GM12878 (cell line): ENCODE results near the gene GCK. TPM values are rescaled to one million over a fixed set of nuclear protein-coding genes. Genes with fewer than 3 reads are reported as not detected.

Experiments used
- ATAC-seq: fragments of 200-7000 bp; cut with Tn5 transposase; 3 replicates; pipeline ENCODE4 v1.9.1; 2020; ENCODE audit warnings: mild to moderate bottlenecking, moderate library complexity
- BruUV-seq: library from RNA; stranded (reverse); fragments of 400-500 nt; replicated peaks from 2 replicates; lab custom pipeline; 2021; lab: Mats Ljungman, UMichigan
- CTCF ChIA-PET: fragments of 300-600 bp; sonication (Branson Sonifier 250); formaldehyde crosslinking; extraction: SDS; loops from one replicate; lab custom pipeline; 2021; ENCODE audit warnings: inconsistent platforms; lab: Yijun Ruan, JAX
- POLR2A ChIA-PET: fragments of 350-600 bp; formaldehyde crosslinking; extraction: SDS; loops from one replicate; lab custom pipeline; 2021; ENCODE audit warnings: inconsistent platforms; lab: Charles Lee
- RAD21 ChIA-PET: fragments of 300-600 bp; sonication (Branson Sonifier 250); formaldehyde crosslinking; loops from one replicate; lab custom pipeline; 2023; ENCODE audit warnings: antibody characterized with exemption; ENCODE audit not compliant: unreplicated experiment; lab: Charles Lee
- SMC1A ChIA-PET: fragments of 300-600 bp; sonication (Branson Sonifier 250); formaldehyde crosslinking; loops from one replicate; lab custom pipeline; 2023; ENCODE audit not compliant: unreplicated experiment, uncharacterized antibody; lab: Charles Lee
- DNase-seq: peaks from one replicate; pipeline ENCODE4 v3.0.0-alpha.2; 2011; ENCODE audit warnings: low read depth, low spot score
- FAIRE-seq: peaks from 3 replicates; lab custom pipeline; 2011; peaks lifted over from hg19 to GRCh38; lab: Jason Lieb, UNC
- H2AFZ ChIP-seq: 2 replicates; pipeline ENCODE4 v1.6.0; 2011; ENCODE audit warnings: low read depth, low read length, control low read depth; ENCODE audit not compliant: control insufficient read depth
- H3K27ac ChIP-seq: 2 replicates; pipeline ENCODE4 v1.5.1; 2011; ENCODE audit warnings: control low read depth; ENCODE audit not compliant: control insufficient read depth, insufficient read depth
- H3K27me3 ChIP-seq, 2 experiments: replicated peaks in 1 of 2; 2 replicates each; pipeline versions ENCODE4 v1.6.0 to v1.6.1; 2011; ENCODE audit warnings: low read length in 1 of 2; ENCODE audit not compliant: control insufficient read depth in 2 of 2, insufficient read depth in 2 of 2
- H3K36me3 ChIP-seq, 2 experiments: 2 replicates each; pipeline ENCODE4 v1.5.1; 2011; ENCODE audit warnings: low read length in 1 of 2; ENCODE audit not compliant: control insufficient read depth in 2 of 2, insufficient read depth in 2 of 2
- H3K4me1 ChIP-seq: 2 replicates; pipeline ENCODE4 v1.6.1; 2011; ENCODE audit warnings: mild to moderate bottlenecking, low read length, moderate library complexity, mixed read lengths; ENCODE audit not compliant: control insufficient read depth, insufficient read depth
- H3K4me2 ChIP-seq: 2 replicates; pipeline ENCODE4 v1.6.0; 2011; ENCODE audit warnings: control low read depth; ENCODE audit not compliant: control insufficient read depth, insufficient read depth
- H3K4me3 ChIP-seq: fragments of 200-600 bp; sonication (generic); 2 replicates; pipeline ENCODE4 v1.5.1; 2016
- H3K79me2 ChIP-seq: 2 replicates; pipeline ENCODE4 v1.6.0; 2011; ENCODE audit warnings: low read length; ENCODE audit not compliant: control insufficient read depth, insufficient read depth
- H3K9ac ChIP-seq: 2 replicates; pipeline ENCODE4 v1.8.0; 2011; ENCODE audit warnings: low read length, control low read depth, mixed read lengths; ENCODE audit not compliant: control insufficient read depth, insufficient read depth
- H3K9me3 ChIP-seq: replicated peaks from 3 replicates; pipeline ENCODE4 v1.5.1; 2011; ENCODE audit warnings: mild to moderate bottlenecking, low read length; ENCODE audit not compliant: control insufficient read depth, insufficient read depth
- H4K20me1 ChIP-seq: 2 replicates; pipeline ENCODE4 v1.6.0; 2011; ENCODE audit not compliant: control insufficient read depth, insufficient read depth
- FOXM1 ChIP-seq: IDR thresholded peaks from 2 replicates; pipeline ENCODE4 v1.6.1; 2012; ENCODE audit warnings: low read depth, mild to moderate bottlenecking, inconsistent platforms, low read length, moderate library complexity
- MXI1 ChIP-seq: fragments of 150-350 bp; IDR thresholded peaks from 2 replicates; pipeline ENCODE4 v1.6.1; 2011; ENCODE audit warnings: low read depth, mild to moderate bottlenecking, inconsistent platforms, low read length, improper control_type of control experiment
- PAX5 ChIP-seq: IDR thresholded peaks from 2 replicates; pipeline ENCODE4 v1.6.1; 2011; ENCODE audit warnings: low read depth, low read length, borderline replicate concordance
- RCOR1 ChIP-seq: conservative IDR thresholded peaks from 2 replicates; pipeline ENCODE4 v1.6.1; 2012; ENCODE audit warnings: low read depth, low read length, improper control_type of control experiment
- ZSCAN29 ChIP-seq: fragments of 450-650 bp; IDR thresholded peaks from 2 replicates; pipeline ENCODE4 v1.6.1; 2017; ENCODE audit warnings: mild to moderate bottlenecking, moderate library complexity
- WGBS: methylation state at CpG from one replicate; pipeline ENCODE4 v1.1.6; 2016; ENCODE audit warnings: low lambda C conversion rate; ENCODE audit not compliant: insufficient replicate concordance, insufficient coverage; ENCODE audit errors: missing lambda C conversion rate; 5-methylcytosine and 5-hydroxymethylcytosine counted together
- in situ Hi-C: fragments of 300-500 bp; cut with MboI; formaldehyde crosslinking; loops from 9 replicates; pipeline ENCODE4 v1.14.3; 2018; ENCODE audit warnings: mixed read lengths
- intact Hi-C: fragments of 100-400 bp; cut with micrococcal nuclease; formaldehyde crosslinking; loops from one replicate; pipeline ENCODE4 v1.14.2; 2022; ENCODE audit not compliant: unreplicated experiment
- polyA plus RNA-seq, 11 experiments: library from polyadenylated mRNA; depleted of rRNA in 4 of 11; unstranded in 6 of 11; stranded (reverse) in 5 of 11; fragments of >200 nt; fragmentation: Nextera tagmentation in 4 of 11; fragmentation: Illumina TruSeq in 1 of 11; extraction: Ambion mirVana in 4 of 11; extraction: Trizol in 1 of 11; gene quantifications; 1 replicate in 1 of 11; 2 replicates in 10 of 11; pipeline versions ENCODE4 v1.2.1 to v1.2.3, GENCODE V29; 2011 to 2016; ENCODE audit warnings: inconsistent platforms in 2 of 11, missing spikeins in 2 of 11, low read depth in 1 of 11
- total RNA-seq, 4 experiments: library from RNA; depleted of rRNA in 3 of 4; stranded (reverse); fragments of >200 nt in 3 of 4; fragmentation: Illumina TruSeq in 1 of 4; extraction: Trizol in 1 of 4; gene quantifications; 2 replicates each; pipeline versions ENCODE4 v1.2.1 to v1.2.3, GENCODE V29; 2013 to 2021
- TF ChIP-seq, protein P1 (sequence below): fragments of 450-650 bp; conservative IDR thresholded peaks from 2 replicates; pipeline ENCODE4 v1.6.1; 2017; ENCODE audit warnings: mild to moderate bottlenecking, moderate library complexity
- TF ChIP-seq, protein P2 (sequence below): fragments of 450-650 bp; IDR thresholded peaks from 2 replicates; pipeline ENCODE4 v1.6.1; 2017; ENCODE audit warnings: low read depth, mild to moderate bottlenecking, moderate library complexity

The GCK gene
- total and polyA plus RNA-seq, 10 of the 15 experiments (the other 5 are each of a cell fraction or from before 2014, with no cell fraction given), result 0.06 to 0.16 TPM; not detected in 8

DNA sequence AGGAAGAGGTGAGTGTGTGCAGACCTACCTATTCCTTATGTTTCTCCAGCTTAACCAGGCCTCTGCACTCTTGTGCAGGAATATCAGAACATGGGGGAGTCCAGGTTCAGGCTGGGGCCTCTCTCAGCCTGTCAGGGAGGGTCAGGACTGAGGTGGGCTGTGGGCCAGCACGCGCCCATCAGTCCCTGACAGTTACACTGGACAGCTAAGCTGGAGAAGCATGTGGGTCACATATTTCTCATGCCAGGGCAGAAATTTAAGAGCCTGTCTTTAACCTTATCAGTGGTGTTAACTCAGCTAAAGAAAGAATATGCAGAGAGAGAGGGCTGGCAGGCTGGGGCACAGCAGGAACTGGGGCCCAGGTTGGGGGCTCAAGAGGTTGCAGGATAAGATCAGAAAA, 57.2 kb downstream of the GCK start:
- 89% methylated on average over 2 of the region's 2 CpGs for WGBS
- ATAC-seq, result no peak
- H3K27ac ChIP-seq, result no peak overlapping the region
- no peaks in the 10 kb centered on the region for H3K4me1 ChIP-seq
- FAIRE-seq, result no peak
- no peaks in the 10 kb centered on the region for H3K36me3 ChIP-seq
- H3K9me3 ChIP-seq, result no peaks in the 10 kb centered on the region
- CTCF ChIA-PET, result interaction anchor here (0.9 kb wide), 1 partner anchor 433 kb away, joined by 3 read pairs; no protein-coding TSS in a partner anchor
- POLR2A ChIA-PET, result interaction anchor here (1.7 kb wide), 1 partner anchor 9 kb away, joined by 5 read pairs; the partner anchor contains the start of gene POLD2
- H3K79me2 ChIP-seq, result no peaks in the 10 kb centered on the region
- H3K27me3 ChIP-seq, result no peaks in the 10 kb centered on the region; a peak in 1 of 4 replicates
- H3K4me3 ChIP-seq, result no peak overlapping the region
- no peaks in the 10 kb centered on the region for H4K20me1 ChIP-seq
- BruUV-seq, result no TSS peak
- H3K4me2 ChIP-seq, result no peak overlapping the region
- SMC1A ChIA-PET, result interaction anchor here (1.6 kb wide), 1 partner anchor 66 kb away, joined by 3 read pairs; no protein-coding TSS in a partner anchor
- H2AFZ ChIP-seq, result no peak overlapping the region
- RAD21 ChIA-PET, result interaction anchor here (1.8 kb wide), 1 partner anchor 10 kb away, joined by 4 read pairs; no protein-coding TSS in a partner anchor
- DNase-seq, result no peak
- TF ChIP-seq MXI1 (no peak), FOXM1 (no peak), PAX5 (no peak), RCOR1 (no peak), ZSCAN29 (no peak)
- TF ChIP-seq, protein P1, sequence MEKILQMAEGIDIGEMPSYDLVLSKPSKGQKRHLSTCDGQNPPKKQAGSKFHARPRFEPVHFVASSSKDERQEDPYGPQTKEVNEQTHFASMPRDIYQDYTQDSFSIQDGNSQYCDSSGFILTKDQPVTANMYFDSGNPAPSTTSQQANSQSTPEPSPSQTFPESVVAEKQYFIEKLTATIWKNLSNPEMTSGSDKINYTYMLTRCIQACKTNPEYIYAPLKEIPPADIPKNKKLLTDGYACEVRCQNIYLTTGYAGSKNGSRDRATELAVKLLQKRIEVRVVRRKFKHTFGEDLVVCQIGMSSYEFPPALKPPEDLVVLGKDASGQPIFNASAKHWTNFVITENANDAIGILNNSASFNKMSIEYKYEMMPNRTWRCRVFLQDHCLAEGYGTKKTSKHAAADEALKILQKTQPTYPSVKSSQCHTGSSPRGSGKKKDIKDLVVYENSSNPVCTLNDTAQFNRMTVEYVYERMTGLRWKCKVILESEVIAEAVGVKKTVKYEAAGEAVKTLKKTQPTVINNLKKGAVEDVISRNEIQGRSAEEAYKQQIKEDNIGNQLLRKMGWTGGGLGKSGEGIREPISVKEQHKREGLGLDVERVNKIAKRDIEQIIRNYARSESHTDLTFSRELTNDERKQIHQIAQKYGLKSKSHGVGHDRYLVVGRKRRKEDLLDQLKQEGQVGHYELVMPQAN, result no peak
- TF ChIP-seq, protein P2, sequence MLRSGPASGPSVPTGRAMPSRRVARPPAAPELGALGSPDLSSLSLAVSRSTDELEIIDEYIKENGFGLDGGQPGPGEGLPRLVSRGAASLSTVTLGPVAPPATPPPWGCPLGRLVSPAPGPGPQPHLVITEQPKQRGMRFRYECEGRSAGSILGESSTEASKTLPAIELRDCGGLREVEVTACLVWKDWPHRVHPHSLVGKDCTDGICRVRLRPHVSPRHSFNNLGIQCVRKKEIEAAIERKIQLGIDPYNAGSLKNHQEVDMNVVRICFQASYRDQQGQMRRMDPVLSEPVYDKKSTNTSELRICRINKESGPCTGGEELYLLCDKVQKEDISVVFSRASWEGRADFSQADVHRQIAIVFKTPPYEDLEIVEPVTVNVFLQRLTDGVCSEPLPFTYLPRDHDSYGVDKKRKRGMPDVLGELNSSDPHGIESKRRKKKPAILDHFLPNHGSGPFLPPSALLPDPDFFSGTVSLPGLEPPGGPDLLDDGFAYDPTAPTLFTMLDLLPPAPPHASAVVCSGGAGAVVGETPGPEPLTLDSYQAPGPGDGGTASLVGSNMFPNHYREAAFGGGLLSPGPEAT, result no peak
- intact Hi-C loops (no loop called here), in situ Hi-C loops (no loop called here)
- H3K9ac ChIP-seq, result no peak overlapping the region
